ENCODE results near the gene BID. TPM values are rescaled to one million over a fixed set of nuclear protein-coding genes. Genes with fewer than 3 reads are reported as not detected.

BID gene
- total RNA-seq, 1 experiment from 2014 or later, result 66.7 TPM

DNA sequence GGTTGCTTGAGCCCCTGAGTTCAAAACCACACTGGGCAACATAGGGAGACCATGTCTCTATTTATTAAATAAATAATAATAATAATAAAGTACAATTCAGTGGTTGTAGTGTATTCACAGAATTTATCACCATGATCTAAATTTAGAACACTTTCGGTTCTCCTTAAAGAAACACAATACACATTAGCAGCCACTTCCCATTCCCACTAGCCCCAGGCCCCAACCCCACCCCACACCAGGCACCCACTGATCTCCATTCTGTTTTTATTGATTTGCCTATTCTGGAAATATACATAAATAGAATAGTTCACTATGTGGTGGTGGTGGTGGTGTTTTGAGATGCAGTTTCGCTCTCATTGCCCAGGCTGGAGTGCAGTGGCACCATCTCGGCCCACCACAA is 90.0 kb downstream of the BID start:
- peaks cover 3% of the 10 kb centered on the region; the same call in 1 of the 2 replicates for H3K36me3 ChIP-seq (ENCODE audit: control insufficient read depth, insufficient read depth, low read length)

More for the DNA sequence above, 90.0 kb downstream of the BID start:
- Histone ChIP-seq H3K27me3 (ENCODE audit: control insufficient read depth, insufficient read depth, low read length) (no peaks in the 10 kb centered on the region), H3K4me1 (ENCODE audit: control insufficient read depth, insufficient read depth, low read length) (no peaks in the 10 kb centered on the region), H3K4me3 (ENCODE audit: low read depth in 2 of 2, low read length in 2 of 2) (no peak overlapping the region), H3K27ac (ENCODE audit: low read length) (no peak overlapping the region), H3K9me3 (ENCODE audit: control insufficient read depth, insufficient read depth, low read depth, low read length) (no peaks in the 10 kb centered on the region)
- TF ChIP-seq SIN3A (IDR thresholded peaks at IDR 0.05; ENCODE audit: borderline replicate concordance, insufficient read depth, low read depth, low read length), result no peak
- TF ChIP-seq, protein P1, sequence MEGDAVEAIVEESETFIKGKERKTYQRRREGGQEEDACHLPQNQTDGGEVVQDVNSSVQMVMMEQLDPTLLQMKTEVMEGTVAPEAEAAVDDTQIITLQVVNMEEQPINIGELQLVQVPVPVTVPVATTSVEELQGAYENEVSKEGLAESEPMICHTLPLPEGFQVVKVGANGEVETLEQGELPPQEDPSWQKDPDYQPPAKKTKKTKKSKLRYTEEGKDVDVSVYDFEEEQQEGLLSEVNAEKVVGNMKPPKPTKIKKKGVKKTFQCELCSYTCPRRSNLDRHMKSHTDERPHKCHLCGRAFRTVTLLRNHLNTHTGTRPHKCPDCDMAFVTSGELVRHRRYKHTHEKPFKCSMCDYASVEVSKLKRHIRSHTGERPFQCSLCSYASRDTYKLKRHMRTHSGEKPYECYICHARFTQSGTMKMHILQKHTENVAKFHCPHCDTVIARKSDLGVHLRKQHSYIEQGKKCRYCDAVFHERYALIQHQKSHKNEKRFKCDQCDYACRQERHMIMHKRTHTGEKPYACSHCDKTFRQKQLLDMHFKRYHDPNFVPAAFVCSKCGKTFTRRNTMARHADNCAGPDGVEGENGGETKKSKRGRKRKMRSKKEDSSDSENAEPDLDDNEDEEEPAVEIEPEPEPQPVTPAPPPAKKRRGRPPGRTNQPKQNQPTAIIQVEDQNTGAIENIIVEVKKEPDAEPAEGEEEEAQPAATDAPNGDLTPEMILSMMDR (IDR thresholded peaks at IDR 0.05), result no peak
- TF ChIP-seq TCF7L2 (IDR thresholded peaks at IDR 0.05; ENCODE audit: low read depth, low read length), result no peak
- TF ChIP-seq, protein P2, sequence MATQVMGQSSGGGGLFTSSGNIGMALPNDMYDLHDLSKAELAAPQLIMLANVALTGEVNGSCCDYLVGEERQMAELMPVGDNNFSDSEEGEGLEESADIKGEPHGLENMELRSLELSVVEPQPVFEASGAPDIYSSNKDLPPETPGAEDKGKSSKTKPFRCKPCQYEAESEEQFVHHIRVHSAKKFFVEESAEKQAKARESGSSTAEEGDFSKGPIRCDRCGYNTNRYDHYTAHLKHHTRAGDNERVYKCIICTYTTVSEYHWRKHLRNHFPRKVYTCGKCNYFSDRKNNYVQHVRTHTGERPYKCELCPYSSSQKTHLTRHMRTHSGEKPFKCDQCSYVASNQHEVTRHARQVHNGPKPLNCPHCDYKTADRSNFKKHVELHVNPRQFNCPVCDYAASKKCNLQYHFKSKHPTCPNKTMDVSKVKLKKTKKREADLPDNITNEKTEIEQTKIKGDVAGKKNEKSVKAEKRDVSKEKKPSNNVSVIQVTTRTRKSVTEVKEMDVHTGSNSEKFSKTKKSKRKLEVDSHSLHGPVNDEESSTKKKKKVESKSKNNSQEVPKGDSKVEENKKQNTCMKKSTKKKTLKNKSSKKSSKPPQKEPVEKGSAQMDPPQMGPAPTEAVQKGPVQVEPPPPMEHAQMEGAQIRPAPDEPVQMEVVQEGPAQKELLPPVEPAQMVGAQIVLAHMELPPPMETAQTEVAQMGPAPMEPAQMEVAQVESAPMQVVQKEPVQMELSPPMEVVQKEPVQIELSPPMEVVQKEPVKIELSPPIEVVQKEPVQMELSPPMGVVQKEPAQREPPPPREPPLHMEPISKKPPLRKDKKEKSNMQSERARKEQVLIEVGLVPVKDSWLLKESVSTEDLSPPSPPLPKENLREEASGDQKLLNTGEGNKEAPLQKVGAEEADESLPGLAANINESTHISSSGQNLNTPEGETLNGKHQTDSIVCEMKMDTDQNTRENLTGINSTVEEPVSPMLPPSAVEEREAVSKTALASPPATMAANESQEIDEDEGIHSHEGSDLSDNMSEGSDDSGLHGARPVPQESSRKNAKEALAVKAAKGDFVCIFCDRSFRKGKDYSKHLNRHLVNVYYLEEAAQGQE (IDR thresholded peaks at IDR 0.05; ENCODE audit: insufficient read depth in 1 of 2, low read depth in 2 of 2, low read length in 1 of 2), result no peak
- TF ChIP-seq POLR2AphosphoS5 (IDR thresholded peaks at IDR 0.05; ENCODE audit: low read depth, low read length), result no peak
- ATAC-seq, result no peak
- DNase-seq (ENCODE audit: low read depth, low spot score), result no peak
- ChIA-PET POLR2A (no interaction called here), CTCF (no interaction called here)
- in situ Hi-C loops (cut with HindIII; ENCODE audit: low pct_unique_long_range_greater_than_20kb, low sequenced_read_pairs), result no loop called here
- BruUV-seq (replicated peaks), result no TSS peak
- intact Hi-C loops (cut with micrococcal nuclease; ENCODE audit: unreplicated experiment), result no loop called here

Small RNA genes lying within 50 kb of the gene (microRNA-seq; reads per million reads assigned to microRNA genes)
- not detected for gene MIR3198-1 (ENCODE audit: unreplicated experiment)

Other genes with a start within 250 kb of the BID start
- gene SLC25A18, start 211.0 kb downstream of the BID start, total RNA-seq (2021; ENCODE audit: unreplicated experiment), result 3.9 TPM
- gene ATP6V1E1, start 145.7 kb downstream of the BID start, total RNA-seq (2021; ENCODE audit: unreplicated experiment), result 136 TPM
- 44.0 TPM for gene BCL2L13, start 135.7 kb downstream of the BID start, total RNA-seq (2021; ENCODE audit: unreplicated experiment)